Measurements from ENCODE around the gene PIWIL1.

GRCh38 chr12:130338794-130339601, 1.3 kb downstream of the PIWIL1 start:
- TF ChIP-seq FOSL1 (IDR thresholded peaks at IDR 0.05; ENCODE audit: low read depth) (no peak), SIN3A (IDR thresholded peaks at IDR 0.05; ENCODE audit: low read depth) (no peak), CTCF (IDR thresholded peaks at IDR 0.05 in 2 of 3, conservative IDR thresholded peaks at IDR 0.05 in 1 of 3; ENCODE audit: borderline replicate concordance in 1 of 3, insufficient read depth in 1 of 3, low read depth in 2 of 3, low read length in 2 of 3) (no peak), YY1 (IDR thresholded peaks at IDR 0.05; ENCODE audit: extremely low read depth, insufficient replicate concordance, low read depth, low read length) (no peak), REST (IDR thresholded peaks at IDR 0.05; ENCODE audit: low read depth) (no peak), TCF7L2 (IDR thresholded peaks at IDR 0.05; ENCODE audit: borderline replicate concordance, extremely low read depth, insufficient read depth, insufficient read length) (no peak), JUND (IDR thresholded peaks at IDR 0.05) (no peak), EZH2 (IDR thresholded peaks at IDR 0.05) (no peak), POLR2A (IDR thresholded peaks at IDR 0.05; ENCODE audit: borderline replicate concordance, extremely low read depth, insufficient read depth, insufficient read length) (no peak), SP1 (IDR thresholded peaks at IDR 0.05; ENCODE audit: low read depth) (no peak), RAD21 (IDR thresholded peaks at IDR 0.05; ENCODE audit: low read depth) (no peak)
- TF ChIP-seq, protein P1, sequence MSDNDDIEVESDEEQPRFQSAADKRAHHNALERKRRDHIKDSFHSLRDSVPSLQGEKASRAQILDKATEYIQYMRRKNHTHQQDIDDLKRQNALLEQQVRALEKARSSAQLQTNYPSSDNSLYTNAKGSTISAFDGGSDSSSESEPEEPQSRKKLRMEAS (IDR thresholded peaks at IDR 0.05), result no peak
